Thyroid gland (tissue), 4 donors: ENCODE data around the gene SMR3B.

Experiments used
- POLR2A ChIP-seq, 2 donors: fragments of 450-650 bp; IDR thresholded peaks; one replicate each; pipeline ENCODE4 v1.6.1; 2017; ENCODE audit warnings: antibody characterized with exemption in 2 of 2, mild to moderate bottlenecking in 2 of 2, moderate library complexity in 1 of 2
- TF ChIP-seq, protein P1 (sequence below), 6 experiments: fragments of 200-600 bp in 3 of 6; fragments of 450-650 bp in 3 of 6; sonication (generic) in 3 of 6; IDR thresholded peaks; one replicate each; pipeline ENCODE4 v1.5.1; 2016 to 2019; ENCODE audit warnings: antibody characterized with exemption in 6 of 6, mild to moderate bottlenecking in 2 of 6, inconsistent platforms in 1 of 6, moderate library complexity in 1 of 6

DNA sequence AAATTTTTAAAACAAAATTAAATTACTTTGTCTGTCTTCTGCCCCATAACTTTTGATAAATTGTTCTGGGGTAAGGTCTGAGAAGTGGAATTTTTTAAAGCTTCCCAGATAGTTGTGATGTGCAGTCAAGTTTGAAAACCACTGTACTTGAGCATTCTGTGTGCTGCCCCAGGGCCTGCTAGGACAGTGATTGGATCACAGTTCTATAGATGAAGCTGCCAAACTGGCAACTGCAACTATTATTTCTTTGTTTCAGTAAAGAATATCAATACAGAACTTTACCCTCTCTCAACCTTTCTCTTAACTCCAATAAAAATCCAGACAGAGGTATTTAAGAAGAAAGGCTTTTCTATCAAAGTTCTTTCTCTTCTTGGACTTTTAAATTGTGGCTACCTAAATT, 14.6 kb downstream of the SMR3B start, which contains the start of gene OPRPN:
- TF ChIP-seq, protein P1, sequence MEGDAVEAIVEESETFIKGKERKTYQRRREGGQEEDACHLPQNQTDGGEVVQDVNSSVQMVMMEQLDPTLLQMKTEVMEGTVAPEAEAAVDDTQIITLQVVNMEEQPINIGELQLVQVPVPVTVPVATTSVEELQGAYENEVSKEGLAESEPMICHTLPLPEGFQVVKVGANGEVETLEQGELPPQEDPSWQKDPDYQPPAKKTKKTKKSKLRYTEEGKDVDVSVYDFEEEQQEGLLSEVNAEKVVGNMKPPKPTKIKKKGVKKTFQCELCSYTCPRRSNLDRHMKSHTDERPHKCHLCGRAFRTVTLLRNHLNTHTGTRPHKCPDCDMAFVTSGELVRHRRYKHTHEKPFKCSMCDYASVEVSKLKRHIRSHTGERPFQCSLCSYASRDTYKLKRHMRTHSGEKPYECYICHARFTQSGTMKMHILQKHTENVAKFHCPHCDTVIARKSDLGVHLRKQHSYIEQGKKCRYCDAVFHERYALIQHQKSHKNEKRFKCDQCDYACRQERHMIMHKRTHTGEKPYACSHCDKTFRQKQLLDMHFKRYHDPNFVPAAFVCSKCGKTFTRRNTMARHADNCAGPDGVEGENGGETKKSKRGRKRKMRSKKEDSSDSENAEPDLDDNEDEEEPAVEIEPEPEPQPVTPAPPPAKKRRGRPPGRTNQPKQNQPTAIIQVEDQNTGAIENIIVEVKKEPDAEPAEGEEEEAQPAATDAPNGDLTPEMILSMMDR (IDR thresholded peaks at IDR 0.05), result no peak
- no peak for TF ChIP-seq POLR2A (IDR thresholded peaks at IDR 0.05)
